ENCODE data around the gene ARL6IP6. TPM values are rescaled to one million over a fixed set of nuclear protein-coding genes. Genes with fewer than 3 reads are reported as not detected.
A peak's percentile ranks its signal among the peaks of the same experiment; 100 is the strongest.

ARL6IP6 gene
- total and polyA plus RNA-seq, 2 of the 13 experiments (the other 11 are each of a cell fraction or from before 2014, with no cell fraction given): 45.0 to 65.9 TPM

DNA sequence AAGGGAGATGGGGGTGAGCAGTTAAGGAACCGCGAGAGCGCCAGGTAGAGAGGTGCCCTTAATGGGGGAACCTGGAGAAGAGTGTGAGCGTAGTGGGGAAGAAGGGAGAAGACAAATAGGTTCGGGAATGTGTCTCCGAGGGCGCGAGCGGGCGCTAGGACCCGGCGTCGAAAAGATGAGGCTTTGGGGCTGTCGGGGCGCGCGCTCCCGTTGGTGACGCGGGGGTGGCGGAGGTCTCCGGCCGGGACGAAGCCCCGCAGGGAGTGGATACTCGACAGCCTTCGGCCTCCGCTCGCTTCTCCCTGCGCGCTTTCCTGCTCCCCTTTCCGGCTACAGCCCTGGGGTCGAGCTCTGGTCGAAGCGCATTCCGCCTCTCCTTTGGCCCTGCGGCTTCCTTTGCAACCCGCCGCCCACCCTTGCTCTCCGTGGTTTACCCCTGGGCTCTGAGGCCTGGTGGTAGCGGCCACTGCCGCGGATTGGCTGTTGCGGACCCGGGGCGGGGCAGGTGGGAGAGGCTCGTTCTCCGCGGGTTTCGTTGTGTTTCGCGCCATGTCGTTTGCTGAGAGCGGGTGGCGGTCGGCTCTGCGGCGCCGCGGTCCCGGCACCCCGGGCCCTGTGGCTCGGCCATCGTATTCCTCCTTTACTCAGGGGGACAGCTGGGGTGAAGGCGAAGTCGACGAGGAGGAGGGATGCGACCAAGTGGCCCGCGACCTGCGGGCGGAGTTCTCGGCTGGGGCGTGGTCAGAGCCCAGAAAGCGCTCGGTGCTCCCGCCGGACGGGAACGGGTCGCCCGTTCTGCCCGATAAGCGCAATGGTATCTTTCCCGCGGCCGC, at the start of gene ARL6IP6 (continued):
- TF ChIP-seq, protein P1, sequence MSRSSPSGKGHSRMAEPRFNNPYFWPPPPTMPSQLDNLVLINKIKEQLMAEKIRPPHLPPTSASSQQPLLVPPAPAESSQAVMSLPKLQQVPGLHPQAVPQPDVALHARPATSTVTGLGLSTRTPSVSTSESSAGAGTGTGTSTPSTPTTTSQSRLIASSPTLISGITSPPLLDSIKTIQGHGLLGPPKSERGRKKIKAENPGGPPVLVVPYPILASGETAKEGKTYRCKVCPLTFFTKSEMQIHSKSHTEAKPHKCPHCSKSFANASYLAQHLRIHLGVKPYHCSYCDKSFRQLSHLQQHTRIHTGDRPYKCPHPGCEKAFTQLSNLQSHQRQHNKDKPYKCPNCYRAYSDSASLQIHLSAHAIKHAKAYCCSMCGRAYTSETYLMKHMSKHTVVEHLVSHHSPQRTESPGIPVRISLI (CRISPR knock-in tag; IDR thresholded peaks at IDR 0.05; ENCODE audit: borderline replicate concordance): 0 out of 2 replicates have a peak, but pooled peaks have one; percentile 23
- no peak for TF ChIP-seq JDP2 (CRISPR knock-in tag; IDR thresholded peaks at IDR 0.05; ENCODE audit: borderline replicate concordance)
- TF ChIP-seq PAWR (CRISPR knock-in tag; IDR thresholded peaks at IDR 0.05; ENCODE audit: borderline replicate concordance): 0 out of 2 replicates have a peak, but pooled peaks have one; percentile 4
- TF ChIP-seq KDM5B (CRISPR knock-in tag; IDR thresholded peaks at IDR 0.05; ENCODE audit: borderline replicate concordance): peak; percentile 98; the same call in 1 of the 2 replicates
- peak; percentile 62 for TF ChIP-seq TAF15 (IDR thresholded peaks at IDR 0.05; ENCODE audit: low read depth, low read length, poor library complexity, severe bottlenecking)
- peak; percentile 22; the same call in 1 of the 2 replicates for TF ChIP-seq ZNF138 (CRISPR knock-in tag; IDR thresholded peaks at IDR 0.05; ENCODE audit: low read depth)
- TF ChIP-seq, protein P2, sequence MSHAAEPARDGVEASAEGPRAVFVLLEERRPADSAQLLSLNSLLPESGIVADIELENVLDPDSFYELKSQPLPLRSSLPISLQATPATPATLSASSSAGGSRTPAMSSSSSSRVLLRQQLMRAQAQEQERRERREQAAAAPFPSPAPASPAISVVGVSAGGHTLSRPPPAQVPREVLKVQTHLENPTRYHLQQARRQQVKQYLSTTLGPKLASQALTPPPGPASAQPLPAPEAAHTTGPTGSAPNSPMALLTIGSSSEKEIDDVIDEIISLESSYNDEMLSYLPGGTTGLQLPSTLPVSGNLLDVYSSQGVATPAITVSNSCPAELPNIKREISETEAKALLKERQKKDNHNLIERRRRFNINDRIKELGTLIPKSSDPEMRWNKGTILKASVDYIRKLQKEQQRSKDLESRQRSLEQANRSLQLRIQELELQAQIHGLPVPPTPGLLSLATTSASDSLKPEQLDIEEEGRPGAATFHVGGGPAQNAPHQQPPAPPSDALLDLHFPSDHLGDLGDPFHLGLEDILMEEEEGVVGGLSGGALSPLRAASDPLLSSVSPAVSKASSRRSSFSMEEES (CRISPR knock-in tag; IDR thresholded peaks at IDR 0.05): no peak
- TF ChIP-seq, protein P3, sequence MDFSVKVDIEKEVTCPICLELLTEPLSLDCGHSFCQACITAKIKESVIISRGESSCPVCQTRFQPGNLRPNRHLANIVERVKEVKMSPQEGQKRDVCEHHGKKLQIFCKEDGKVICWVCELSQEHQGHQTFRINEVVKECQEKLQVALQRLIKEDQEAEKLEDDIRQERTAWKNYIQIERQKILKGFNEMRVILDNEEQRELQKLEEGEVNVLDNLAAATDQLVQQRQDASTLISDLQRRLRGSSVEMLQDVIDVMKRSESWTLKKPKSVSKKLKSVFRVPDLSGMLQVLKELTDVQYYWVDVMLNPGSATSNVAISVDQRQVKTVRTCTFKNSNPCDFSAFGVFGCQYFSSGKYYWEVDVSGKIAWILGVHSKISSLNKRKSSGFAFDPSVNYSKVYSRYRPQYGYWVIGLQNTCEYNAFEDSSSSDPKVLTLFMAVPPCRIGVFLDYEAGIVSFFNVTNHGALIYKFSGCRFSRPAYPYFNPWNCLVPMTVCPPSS (IDR thresholded peaks at IDR 0.05): no peak
- TF ChIP-seq, protein P4, sequence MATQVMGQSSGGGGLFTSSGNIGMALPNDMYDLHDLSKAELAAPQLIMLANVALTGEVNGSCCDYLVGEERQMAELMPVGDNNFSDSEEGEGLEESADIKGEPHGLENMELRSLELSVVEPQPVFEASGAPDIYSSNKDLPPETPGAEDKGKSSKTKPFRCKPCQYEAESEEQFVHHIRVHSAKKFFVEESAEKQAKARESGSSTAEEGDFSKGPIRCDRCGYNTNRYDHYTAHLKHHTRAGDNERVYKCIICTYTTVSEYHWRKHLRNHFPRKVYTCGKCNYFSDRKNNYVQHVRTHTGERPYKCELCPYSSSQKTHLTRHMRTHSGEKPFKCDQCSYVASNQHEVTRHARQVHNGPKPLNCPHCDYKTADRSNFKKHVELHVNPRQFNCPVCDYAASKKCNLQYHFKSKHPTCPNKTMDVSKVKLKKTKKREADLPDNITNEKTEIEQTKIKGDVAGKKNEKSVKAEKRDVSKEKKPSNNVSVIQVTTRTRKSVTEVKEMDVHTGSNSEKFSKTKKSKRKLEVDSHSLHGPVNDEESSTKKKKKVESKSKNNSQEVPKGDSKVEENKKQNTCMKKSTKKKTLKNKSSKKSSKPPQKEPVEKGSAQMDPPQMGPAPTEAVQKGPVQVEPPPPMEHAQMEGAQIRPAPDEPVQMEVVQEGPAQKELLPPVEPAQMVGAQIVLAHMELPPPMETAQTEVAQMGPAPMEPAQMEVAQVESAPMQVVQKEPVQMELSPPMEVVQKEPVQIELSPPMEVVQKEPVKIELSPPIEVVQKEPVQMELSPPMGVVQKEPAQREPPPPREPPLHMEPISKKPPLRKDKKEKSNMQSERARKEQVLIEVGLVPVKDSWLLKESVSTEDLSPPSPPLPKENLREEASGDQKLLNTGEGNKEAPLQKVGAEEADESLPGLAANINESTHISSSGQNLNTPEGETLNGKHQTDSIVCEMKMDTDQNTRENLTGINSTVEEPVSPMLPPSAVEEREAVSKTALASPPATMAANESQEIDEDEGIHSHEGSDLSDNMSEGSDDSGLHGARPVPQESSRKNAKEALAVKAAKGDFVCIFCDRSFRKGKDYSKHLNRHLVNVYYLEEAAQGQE (IDR thresholded peaks at IDR 0.05; ENCODE audit: borderline replicate concordance in 1 of 2, low read depth in 1 of 2, low read length in 2 of 2): peak in 1 of 2 experiments; percentile 82; a peak in 1 of 4 replicates
- TF ChIP-seq ZFP36L1 (CRISPR knock-in tag; IDR thresholded peaks at IDR 0.05): no peak; the same call in 1 of the 2 replicates
- TF ChIP-seq, protein P5, sequence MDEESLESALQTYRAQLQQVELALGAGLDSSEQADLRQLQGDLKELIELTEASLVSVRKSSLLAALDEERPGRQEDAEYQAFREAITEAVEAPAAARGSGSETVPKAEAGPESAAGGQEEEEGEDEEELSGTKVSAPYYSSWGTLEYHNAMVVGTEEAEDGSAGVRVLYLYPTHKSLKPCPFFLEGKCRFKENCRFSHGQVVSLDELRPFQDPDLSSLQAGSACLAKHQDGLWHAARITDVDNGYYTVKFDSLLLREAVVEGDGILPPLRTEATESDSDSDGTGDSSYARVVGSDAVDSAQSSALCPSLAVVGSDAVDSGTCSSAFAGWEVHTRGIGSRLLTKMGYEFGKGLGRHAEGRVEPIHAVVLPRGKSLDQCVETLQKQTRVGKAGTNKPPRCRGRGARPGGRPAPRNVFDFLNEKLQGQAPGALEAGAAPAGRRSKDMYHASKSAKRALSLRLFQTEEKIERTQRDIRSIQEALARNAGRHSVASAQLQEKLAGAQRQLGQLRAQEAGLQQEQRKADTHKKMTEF (CRISPR knock-in tag; IDR thresholded peaks at IDR 0.05): peak; percentile 71
- TF ChIP-seq RFXANK (CRISPR knock-in tag; IDR thresholded peaks at IDR 0.05): no peak
- TF ChIP-seq, protein P6, sequence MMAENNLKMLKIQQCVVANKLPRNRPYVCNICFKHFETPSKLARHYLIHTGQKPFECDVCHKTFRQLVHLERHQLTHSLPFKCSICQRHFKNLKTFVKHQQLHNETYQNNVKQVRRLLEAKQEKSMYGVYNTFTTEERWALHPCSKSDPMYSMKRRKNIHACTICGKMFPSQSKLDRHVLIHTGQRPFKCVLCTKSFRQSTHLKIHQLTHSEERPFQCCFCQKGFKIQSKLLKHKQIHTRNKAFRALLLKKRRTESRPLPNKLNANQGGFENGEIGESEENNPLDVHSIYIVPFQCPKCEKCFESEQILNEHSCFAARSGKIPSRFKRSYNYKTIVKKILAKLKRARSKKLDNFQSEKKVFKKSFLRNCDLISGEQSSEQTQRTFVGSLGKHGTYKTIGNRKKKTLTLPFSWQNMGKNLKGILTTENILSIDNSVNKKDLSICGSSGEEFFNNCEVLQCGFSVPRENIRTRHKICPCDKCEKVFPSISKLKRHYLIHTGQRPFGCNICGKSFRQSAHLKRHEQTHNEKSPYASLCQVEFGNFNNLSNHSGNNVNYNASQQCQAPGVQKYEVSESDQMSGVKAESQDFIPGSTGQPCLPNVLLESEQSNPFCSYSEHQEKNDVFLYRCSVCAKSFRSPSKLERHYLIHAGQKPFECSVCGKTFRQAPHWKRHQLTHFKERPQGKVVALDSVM (CRISPR knock-in tag; IDR thresholded peaks at IDR 0.05): peak; percentile 69
- TF ChIP-seq ZNF883 (CRISPR knock-in tag; IDR thresholded peaks at IDR 0.05; ENCODE audit: not compliant biosample characterization): peak; percentile 92
- TF ChIP-seq ZNF567 (CRISPR knock-in tag; IDR thresholded peaks at IDR 0.05; ENCODE audit: borderline replicate concordance): no peak; the same call in 1 of the 2 replicates
- no peak for TF ChIP-seq XBP1 (CRISPR knock-in tag; IDR thresholded peaks at IDR 0.05)
